ENCODE measurements around the gene FAM83B. TPM values are rescaled to one million over a fixed set of nuclear protein-coding genes. Genes with fewer than 3 reads are reported as not detected.

The FAM83B gene
- total and polyA plus RNA-seq, 10 of the 15 experiments (the other 5 are each of a cell fraction or from before 2014, with no cell fraction given) = 0.05 TPM; not detected in 9

- CTCF ChIA-PET = no interaction called here
- intact Hi-C loops (cut with micrococcal nuclease; ENCODE audit: unreplicated experiment) (no loop called here), in situ Hi-C loops (cut with MboI) (no loop called here)
- RAD21 ChIA-PET (ENCODE audit: unreplicated experiment) = no interaction called here
- Histone ChIP-seq H3K9ac (ENCODE audit: control insufficient read depth, insufficient read depth, low read length) (no peak overlapping the region), H3K79me2 (ENCODE audit: control insufficient read depth, insufficient read depth, low read length) (no peaks in the 10 kb centered on the region), H3K36me3 (ENCODE audit: control insufficient read depth in 2 of 2, insufficient read depth in 2 of 2, low read length in 1 of 2) (no peaks in the 10 kb centered on the region), H3K27ac (ENCODE audit: control insufficient read depth, insufficient read depth) (peak overlapping the region; percentile 12; the same call in 1 of the 2 replicates), H3K4me3 (no peak overlapping the region), H3K9me3 (replicated peaks; ENCODE audit: control insufficient read depth, insufficient read depth, low read length) (no peaks in the 10 kb centered on the region), H3K4me2 (ENCODE audit: control insufficient read depth, insufficient read depth) (no peak overlapping the region), H4K20me1 (ENCODE audit: control insufficient read depth, insufficient read depth) (no peaks in the 10 kb centered on the region), H3K27me3 (replicated peaks in 1 of 2; ENCODE audit: control insufficient read depth in 2 of 2, insufficient read depth in 2 of 2, low read length in 1 of 2) (no peaks in the 10 kb centered on the region), H3K4me1 (ENCODE audit: control insufficient read depth, insufficient read depth, low read length) (no peaks in the 10 kb centered on the region), H2AFZ (ENCODE audit: control insufficient read depth, low read depth, low read length) (peak overlapping the region; percentile 42)
- peak; percentile 45; the same call in 2 of the 3 replicates for ATAC-seq
- TF ChIP-seq NFIC (IDR thresholded peaks at IDR 0.05; ENCODE audit: low read depth, low read length) (no peak), SRF (IDR thresholded peaks at IDR 0.05; ENCODE audit: low read depth in 2 of 2, low read length in 2 of 2) (0 out of 4 replicates have a peak, but pooled peaks of 1 of the 2 experiments have one; percentile 21), BCL3 (IDR thresholded peaks at IDR 0.05; ENCODE audit: borderline replicate concordance, insufficient read depth, low read depth, low read length, poor library complexity, severe bottlenecking) (no peak), SPI1 (IDR thresholded peaks at IDR 0.05; ENCODE audit: borderline replicate concordance, insufficient read depth, low read depth, low read length) (0 out of 2 replicates have a peak, but pooled peaks have one; percentile 44)
- POLR2A ChIA-PET = interaction anchor here (1.1 kb wide), 1 partner anchor 9 kb away, joined by 3 read pairs; no protein-coding TSS in a partner anchor
- no peak for DNase-seq (ENCODE audit: low read depth, low spot score)
- no TSS peak for BruUV-seq (replicated peaks)
- 43% methylated on average over 3 of the region's 3 CpGs for WGBS (ENCODE audit: insufficient coverage, insufficient replicate concordance, low lambda C conversion rate, missing lambda C conversion rate)
- FAIRE-seq = no peak
- SMC1A ChIA-PET (ENCODE audit: uncharacterized antibody, unreplicated experiment) = no interaction called here
Observed at GRCh38 chr6:54899442-54899841, 52.9 kb downstream of the FAM83B start.

- Histone ChIP-seq H3K36me3 (ENCODE audit: control insufficient read depth in 2 of 2, insufficient read depth in 2 of 2, low read length in 1 of 2) (no peaks in the 10 kb centered on the region), H3K9ac (ENCODE audit: control insufficient read depth, insufficient read depth, low read length) (no peak overlapping the region), H3K27ac (ENCODE audit: control insufficient read depth, insufficient read depth) (peak overlapping the region; percentile 28; the same call in 1 of the 2 replicates), H3K9me3 (replicated peaks; ENCODE audit: control insufficient read depth, insufficient read depth, low read length) (no peaks in the 10 kb centered on the region), H4K20me1 (ENCODE audit: control insufficient read depth, insufficient read depth) (no peaks in the 10 kb centered on the region), H3K4me3 (no peak overlapping the region), H2AFZ (ENCODE audit: control insufficient read depth, low read depth, low read length) (no peak overlapping the region; the same call in 1 of the 2 replicates), H3K27me3 (replicated peaks in 1 of 2; ENCODE audit: control insufficient read depth in 2 of 2, insufficient read depth in 2 of 2, low read length in 1 of 2) (no peaks in the 10 kb centered on the region), H3K4me1 (ENCODE audit: control insufficient read depth, insufficient read depth, low read length) (no peaks in the 10 kb centered on the region), H3K79me2 (ENCODE audit: control insufficient read depth, insufficient read depth, low read length) (no peaks in the 10 kb centered on the region), H3K4me2 (ENCODE audit: control insufficient read depth, insufficient read depth) (no peak overlapping the region)
- FAIRE-seq (no peak), ATAC-seq (peak; percentile 20; the same call in 1 of the 3 replicates), DNase-seq (ENCODE audit: low read depth, low spot score) (no peak)
- no TSS peak for BruUV-seq (replicated peaks)
- CTCF ChIA-PET = no interaction called here
- RAD21 ChIA-PET (ENCODE audit: unreplicated experiment) = no interaction called here
- SMC1A ChIA-PET (ENCODE audit: uncharacterized antibody, unreplicated experiment) = interaction anchor here (0.9 kb wide), 1 partner anchor 182 kb away, joined by 3 read pairs; no protein-coding TSS in a partner anchor
- intact Hi-C loops (cut with micrococcal nuclease; ENCODE audit: unreplicated experiment) (no loop called here), in situ Hi-C loops (cut with MboI) (no loop called here)
- POLR2A ChIA-PET = interaction anchor here (1.1 kb wide), 1 partner anchor 8 kb away, joined by 3 read pairs; no protein-coding TSS in a partner anchor
- no peak for TF ChIP-seq ATF3 (IDR thresholded peaks at IDR 0.05; ENCODE audit: borderline replicate concordance, extremely low read depth, low read depth, low read length)
- no peak for TF ChIP-seq POLR2AphosphoS2 (IDR thresholded peaks at IDR 0.05; ENCODE audit: low read depth, low read length)
- TF ChIP-seq CREB1 (IDR thresholded peaks at IDR 0.05; ENCODE audit: low read depth) = no peak
- TF ChIP-seq MEF2A (IDR thresholded peaks at IDR 0.05; ENCODE audit: insufficient read depth, low read depth, low read length) = peak; percentile 64; the same call in 1 of the 2 replicates
- TF ChIP-seq E2F8 (IDR thresholded peaks at IDR 0.05; ENCODE audit: low read depth, partially characterized antibody) = no peak
- TF ChIP-seq WRNIP1 (IDR thresholded peaks at IDR 0.05; ENCODE audit: borderline replicate concordance, low read depth, low read length) = no peak
Observed at GRCh38 chr6:54899986-54900385, 53.4 kb downstream of the FAM83B start.

All from GM12878 (cell line).